Activated CD8-positive, alpha-beta memory T cell treated with anti-CD3 and anti-CD28 coated beads, Interleukin-2, amount 50 U/mL, for 1 hour (primary cell): ENCODE measurements around the gene BCAT1.

Experiments used
- DNase-seq: peaks from one replicate; pipeline ENCODE4 v3.0.0-alpha.2; 2020; ENCODE audit errors: extremely low read depth

The BCAT1 gene

DNA sequence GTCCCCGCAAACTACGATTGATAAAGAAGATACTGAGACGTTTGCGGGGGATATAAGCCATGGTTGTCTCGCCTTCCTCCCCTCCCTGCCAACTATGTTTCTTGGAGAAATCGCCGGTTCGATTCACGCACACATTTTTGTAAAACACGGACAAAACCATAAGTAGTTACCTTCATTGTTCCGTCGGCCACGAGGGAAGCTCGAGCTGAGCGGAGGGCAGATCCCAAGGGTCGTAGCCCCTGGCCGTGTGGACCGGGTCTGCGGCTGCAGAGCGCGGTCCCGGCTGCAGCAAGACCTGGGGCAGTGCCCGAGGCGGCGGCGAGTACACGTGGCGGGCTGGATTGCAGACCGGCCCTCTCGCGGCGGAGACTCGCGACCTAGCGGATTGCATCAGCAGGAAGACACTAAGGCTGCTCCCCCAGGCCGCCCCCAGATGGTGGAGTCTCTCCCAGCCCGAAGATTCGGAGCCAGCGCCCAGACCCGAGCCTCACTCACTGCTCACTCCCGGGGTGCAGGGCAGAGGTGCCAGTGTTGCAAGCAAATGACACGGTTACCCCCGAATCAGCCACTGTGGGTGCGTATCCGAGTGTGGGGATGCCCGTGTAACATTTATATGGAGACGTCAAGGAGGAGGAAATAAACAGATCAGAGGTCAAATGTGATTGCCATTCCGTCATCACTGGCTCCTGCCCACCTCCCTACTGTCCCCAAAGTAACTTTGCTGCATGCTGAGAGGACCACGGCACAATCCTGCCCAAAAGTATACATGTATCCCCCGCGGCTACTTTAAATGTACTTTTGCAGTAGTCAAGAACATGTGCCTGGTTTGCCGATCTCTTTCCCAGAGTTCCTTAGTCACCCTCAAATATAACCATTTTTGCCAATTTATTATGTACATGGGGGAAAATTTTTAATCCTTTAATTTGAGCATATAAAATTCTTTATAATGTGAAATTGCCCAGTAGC is at the start of gene BCAT1:
TSS of gene BCAT1 (minus strand) at position 345 of the 966 bp plus-strand sequence. CDS start at position 176, 169 bp downstream.
- DNase-seq, result no peak

DNA sequence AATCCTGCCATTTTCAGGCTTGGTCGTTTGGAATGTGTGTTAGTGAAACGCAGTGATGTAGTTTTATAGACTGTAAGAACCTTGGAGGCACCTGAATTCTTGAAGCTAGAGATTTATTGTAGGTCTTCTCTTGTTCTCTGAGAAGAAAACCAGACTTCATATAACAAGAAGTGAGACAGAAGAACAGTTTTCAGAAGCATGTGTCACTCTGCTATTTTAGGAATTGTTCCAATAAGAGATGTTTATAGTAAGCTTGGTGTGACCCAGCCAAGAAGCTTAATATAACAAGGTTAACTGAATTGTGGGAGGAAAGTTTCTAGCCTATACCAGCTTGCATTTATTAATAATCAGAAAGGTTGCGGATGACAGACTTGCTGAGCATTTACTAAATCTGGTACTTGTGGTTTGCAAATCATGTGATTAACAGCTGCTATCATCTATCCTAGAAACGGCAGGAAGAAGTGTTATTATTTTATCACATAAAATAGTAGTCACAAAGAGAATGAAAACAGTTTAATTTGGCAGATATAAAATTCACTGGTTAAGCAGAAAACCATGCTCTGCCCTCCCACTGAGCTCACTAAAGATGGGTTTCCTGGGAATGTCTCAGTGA is 49.2 kb upstream of the BCAT1 start:
- DNase-seq, result no peak

DNA sequence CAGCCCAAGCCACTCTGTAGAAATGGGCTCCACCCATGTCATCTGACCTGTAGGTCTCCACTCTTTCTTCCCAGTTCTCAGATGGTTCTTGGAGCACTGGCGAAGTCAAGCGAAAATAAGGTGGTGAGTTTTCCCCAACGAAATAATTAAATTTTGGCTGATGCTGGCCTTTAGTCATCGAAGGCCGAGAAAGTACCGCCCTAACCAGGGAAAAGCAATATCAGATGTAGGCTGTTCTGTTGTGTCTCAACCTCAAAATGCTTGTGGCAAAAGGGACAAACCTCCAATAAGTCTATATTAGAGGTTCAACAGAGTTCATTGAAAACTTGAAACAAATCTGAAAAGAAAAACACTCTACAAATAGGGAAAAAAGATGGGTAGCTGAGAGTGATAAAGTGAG is 48.6 kb upstream of the BCAT1 start:
- no peak for DNase-seq

- no peak for DNase-seq
These were observed 47.9 kb upstream of the BCAT1 start for GRCh38 chr12:24996820-24997219.

- no peak for DNase-seq
These were observed 47.3 kb upstream of the BCAT1 start for GRCh38 chr12:24996102-24996797.

DNA sequence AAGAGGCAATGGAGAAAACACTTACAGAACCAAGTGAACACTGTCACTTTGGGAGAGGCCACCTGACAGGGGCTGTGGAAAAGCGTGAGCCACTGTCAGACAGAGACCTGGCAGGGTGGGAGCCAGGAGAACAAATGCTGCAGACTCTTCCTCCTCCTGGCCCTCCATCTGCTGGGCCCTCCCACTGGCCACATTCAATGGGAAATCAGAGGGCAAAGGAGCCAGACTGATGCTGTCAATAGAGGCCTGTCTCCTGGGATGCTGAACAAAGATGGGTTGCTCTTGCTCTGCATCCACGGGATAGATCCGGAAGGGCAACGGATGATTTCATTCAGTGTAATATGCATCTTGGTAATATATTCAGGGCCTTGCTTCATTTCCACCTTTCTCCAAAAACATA is 44.9 kb upstream of the BCAT1 start:
- no peak for DNase-seq

DNA sequence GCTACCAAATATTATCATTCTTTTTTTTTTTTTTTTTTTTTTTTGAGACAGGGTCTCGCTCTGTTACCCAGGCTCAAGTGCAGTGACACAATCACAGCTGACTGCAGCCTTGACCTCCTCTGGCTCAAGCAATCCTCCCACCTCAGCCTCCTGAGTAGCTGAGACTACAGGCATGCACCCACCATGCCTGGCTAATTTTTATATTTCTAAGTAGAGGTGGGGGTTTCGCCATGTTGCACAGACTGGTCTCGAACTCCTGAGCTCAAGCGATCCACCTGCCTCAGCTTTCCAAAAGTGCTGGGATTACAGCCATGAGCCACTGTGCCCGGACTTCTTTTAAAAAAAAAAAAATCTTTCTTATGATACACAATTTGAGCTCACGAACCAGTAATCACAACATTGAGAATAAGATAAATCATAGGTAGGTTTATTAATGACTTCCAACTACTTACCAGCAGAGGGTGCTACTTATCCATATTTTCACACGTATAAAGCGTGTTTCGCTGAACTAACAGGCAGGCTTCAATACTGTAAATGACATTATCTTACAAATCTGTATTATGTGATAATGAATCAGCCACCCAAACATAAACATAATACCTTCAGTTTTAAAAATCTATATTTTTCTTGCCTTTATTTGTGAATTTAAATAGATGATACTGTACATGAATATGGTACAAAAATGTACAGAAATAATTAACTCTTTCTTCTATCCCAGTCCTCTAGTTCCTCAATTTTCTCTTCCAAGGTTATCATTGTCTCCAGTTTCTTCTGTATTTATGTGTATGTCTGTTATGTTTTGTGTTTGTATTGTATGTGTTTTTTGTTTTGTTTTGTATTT is 42.5 kb upstream of the BCAT1 start:
- DNase-seq, result no peak

- DNase-seq, result no peak
These were observed 40.3 kb upstream of the BCAT1 start for GRCh38 chr12:24989216-24989615.

- DNase-seq, result no peak
These were observed 33.3 kb upstream of the BCAT1 start for GRCh38 chr12:24982250-24982649.

DNA sequence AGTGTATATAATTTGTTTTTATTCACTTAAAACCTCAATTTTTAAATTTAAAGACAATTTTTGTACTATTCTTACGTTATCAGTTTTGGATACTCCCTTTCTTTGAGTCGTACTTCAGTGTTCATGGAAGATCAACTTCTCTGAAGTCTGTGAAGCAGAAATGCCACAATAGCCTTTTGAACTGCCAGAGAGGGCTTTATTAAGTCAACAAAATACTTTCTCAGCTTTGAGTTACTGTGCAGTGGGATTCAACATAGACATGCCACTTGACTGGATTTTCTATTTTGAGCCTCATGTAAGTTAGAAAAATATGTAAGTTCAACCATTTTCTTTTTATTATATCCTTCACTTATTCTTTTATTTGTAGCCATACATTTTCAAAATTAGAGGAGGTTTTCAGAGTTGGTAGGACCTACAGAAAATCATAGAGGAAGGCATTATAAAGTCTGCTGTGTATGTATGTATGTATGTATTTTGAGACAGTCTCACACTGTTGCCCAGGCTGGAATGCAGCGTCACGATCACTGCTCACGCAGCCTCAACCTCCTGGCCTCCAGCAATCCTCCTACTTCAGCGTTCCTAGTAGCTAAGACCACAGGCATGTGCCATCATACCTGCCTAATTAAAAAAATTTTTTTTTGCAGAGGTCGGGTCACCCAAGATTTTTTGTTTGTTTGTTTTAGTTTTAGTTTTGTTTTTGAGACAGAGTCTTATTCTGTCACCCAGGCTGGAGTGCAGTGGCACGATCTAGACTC is 31.3 kb upstream of the BCAT1 start:
- no peak for DNase-seq

GRCh38 chr12:24979329-24979728 is 30.4 kb upstream of the BCAT1 start:
- DNase-seq, result no peak

GRCh38 chr12:24977711-24978110 is 28.8 kb upstream of the BCAT1 start:
- DNase-seq, result no peak

- DNase-seq, result no peak
These were observed 28.2 kb upstream of the BCAT1 start for GRCh38 chr12:24977060-24977459.

GRCh38 chr12:24975425-24975824 is 26.5 kb upstream of the BCAT1 start:
- DNase-seq, result no peak

GRCh38 chr12:24974216-24974615 is 25.3 kb upstream of the BCAT1 start:
- no peak for DNase-seq

GRCh38 chr12:24972078-24972477 is 23.2 kb upstream of the BCAT1 start:
- DNase-seq, result no peak

DNA sequence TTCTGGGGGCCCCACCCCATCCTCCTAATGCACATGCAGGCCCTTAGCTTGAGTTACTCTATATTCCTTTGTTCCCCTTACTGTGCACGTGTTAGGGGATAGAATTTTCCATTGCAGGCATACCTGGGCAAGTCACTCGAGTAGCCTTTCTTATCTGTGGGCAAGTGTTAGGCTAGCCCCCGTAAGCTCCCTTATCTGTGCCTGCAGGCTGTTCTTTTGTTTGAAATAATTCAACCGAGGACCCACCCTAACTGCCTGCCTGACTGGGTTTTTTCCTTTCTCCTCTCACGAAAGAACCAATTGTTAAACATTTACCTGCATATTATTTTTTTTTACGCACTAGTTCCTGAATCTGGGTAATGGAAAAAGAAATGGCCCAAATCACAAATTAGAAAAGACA is 21.3 kb upstream of the BCAT1 start:
- DNase-seq, result no peak

DNA sequence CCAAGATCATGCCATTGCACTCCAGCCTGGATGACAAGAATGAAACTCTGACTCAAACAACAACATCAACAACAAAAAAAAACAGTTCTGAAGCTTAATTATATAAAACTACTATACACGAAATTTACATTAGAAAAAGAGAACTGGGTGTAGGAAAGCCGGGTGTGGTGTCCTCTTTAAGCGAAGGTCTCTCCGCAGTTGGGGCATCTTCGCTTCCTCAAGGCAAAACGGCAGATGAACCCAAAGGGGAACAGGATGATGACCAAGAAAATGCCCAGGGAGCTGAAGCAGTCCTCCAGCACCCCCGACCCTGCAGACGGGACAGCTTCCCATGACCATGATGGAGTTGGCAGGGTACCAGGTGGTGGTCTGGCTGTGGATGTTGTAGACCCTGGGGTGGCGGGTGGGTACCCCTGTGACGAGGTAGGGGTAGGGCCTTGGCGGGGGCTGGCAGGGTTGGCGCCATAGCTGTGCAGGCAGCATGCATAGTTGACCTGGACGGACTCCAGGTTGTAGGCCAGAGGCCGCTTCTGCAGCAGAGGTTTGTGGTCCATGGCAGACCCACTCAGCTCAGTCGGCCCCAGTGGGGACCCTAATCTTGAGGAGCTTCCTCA is 18.2 kb upstream of the BCAT1 start:
- DNase-seq, result no peak

- DNase-seq, result no peak
These were observed 15.4 kb upstream of the BCAT1 start for GRCh38 chr12:24964342-24964741.

DNA sequence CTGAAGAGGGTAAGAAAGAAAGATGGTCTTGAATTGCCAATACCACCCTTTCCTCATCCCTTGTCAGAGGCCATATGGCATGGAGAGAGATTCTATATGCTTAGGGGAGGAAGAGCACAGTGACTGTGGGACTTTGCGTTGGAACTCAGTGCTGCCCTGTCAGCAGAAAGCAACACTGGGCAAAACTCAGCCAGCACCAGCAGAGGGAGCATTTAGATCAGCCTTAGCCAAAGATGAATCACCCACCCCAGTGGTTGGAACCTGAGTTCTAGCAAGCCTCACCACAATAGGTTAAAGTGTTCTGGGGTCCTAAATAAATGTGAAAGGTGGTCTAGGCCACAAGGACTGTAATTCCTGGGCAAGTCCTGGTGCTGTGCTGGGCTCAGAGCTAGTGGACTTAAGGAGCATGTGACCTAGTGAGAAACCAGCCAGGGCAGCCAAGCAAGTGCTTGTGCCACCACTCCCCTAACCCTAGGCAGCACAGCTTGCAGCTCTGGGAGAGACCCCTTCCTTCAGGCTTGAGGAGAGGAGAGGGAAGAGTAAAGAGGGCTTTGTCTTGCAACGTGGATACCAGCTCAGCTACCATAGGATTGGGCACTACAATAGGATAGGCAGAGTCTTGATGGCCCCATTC is 11.4 kb upstream of the BCAT1 start:
- DNase-seq, result no peak
